GM20431 (cell line): ENCODE measurements around the gene SORBS2.

Experiments used
- in situ Hi-C: fragments of 300-500 bp; cut with MseI, MboI; formaldehyde crosslinking; loops from one replicate; pipeline ENCODE4 v1.15.0; 2020; ENCODE audit warnings: low sequenced_read_pairs; ENCODE audit not compliant: unreplicated experiment

Gene SORBS2

GRCh38 chr4:185654965-185655554 is 156.9 kb downstream of the SORBS2 start:
- in situ Hi-C loops = no loop called here

- in situ Hi-C loops = no loop called here
These were observed 157.7 kb downstream of the SORBS2 start for GRCh38 chr4:185654311-185654710.

DNA sequence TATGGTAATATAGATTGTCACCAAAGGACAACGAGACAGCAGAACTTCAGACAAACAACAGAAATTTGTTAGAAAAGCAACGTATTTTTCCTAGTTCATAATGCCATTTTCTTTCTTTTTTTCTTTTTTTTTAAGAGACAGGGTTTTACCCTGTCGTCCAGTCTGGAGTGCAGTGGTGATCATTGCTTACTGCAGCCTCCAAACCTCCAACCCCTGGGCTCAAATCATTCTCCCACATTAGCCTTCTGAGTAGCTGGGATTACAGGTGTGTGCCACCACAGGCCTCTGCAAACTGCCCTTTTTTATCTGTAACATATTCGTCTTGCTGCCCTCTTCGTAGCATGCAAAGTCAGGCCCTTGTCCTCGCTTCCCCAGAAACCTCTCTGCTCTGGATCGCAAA is 160.1 kb downstream of the SORBS2 start:
- in situ Hi-C loops = no loop called here

- in situ Hi-C loops = no loop called here
These were observed 160.8 kb downstream of the SORBS2 start for GRCh38 chr4:185651137-185651677.

GRCh38 chr4:185648631-185649030 is 163.4 kb downstream of the SORBS2 start:
- in situ Hi-C loops = loop anchor here (10.0 kb wide), 1 partner anchor 376 kb away; no protein-coding TSS in a partner anchor

- in situ Hi-C loops = loop anchor here (10.0 kb wide), 1 partner anchor 379 kb away; no protein-coding TSS in a partner anchor
These were observed 166.6 kb downstream of the SORBS2 start for GRCh38 chr4:185645403-185645802.

DNA sequence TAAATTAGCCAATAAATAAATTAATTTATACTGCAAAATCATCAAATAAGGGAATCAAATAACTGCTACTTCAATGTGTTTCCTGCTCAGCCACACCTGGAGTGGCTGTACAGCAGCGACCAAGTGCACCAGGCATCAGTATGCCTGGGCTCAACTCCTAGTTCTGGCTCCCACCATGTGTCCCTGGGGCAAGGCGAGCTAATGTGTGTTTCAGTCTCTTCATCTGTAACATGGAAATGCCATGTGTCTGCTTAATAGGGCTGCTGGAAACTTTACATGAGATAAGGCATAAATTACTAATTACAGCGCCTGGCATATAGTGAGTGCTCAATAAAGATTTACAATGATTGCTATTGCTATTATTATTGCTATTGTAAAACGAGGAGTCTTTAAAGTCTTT is 167.6 kb downstream of the SORBS2 start:
- in situ Hi-C loops = loop anchor here (10.0 kb wide), 1 partner anchor 380 kb away; no protein-coding TSS in a partner anchor

DNA sequence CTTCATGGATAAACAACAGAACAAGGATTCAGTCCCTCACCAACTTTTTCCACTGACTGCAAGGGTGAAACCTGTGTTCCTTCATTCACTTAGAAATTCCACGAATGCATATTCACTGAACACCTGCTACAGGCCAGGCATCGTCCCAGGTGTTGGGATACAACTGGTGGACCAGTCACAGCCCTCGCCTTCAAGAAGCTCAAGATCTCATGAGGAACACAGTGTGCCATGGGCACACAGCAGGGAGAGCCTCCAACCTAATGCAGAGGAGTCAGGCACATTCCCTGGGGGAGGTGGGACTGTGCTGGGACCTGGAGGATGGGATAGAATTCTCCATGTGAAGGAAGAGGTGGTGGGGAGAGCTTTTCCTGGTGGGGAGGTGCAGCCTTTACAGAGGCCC is 169.1 kb downstream of the SORBS2 start:
- in situ Hi-C loops = loop anchor here (10.0 kb wide), 1 partner anchor 382 kb away; no protein-coding TSS in a partner anchor

- in situ Hi-C loops = loop anchor here (10.0 kb wide), 1 partner anchor 384 kb away; no protein-coding TSS in a partner anchor
These were observed 171.0 kb downstream of the SORBS2 start for GRCh38 chr4:185640811-185641675.

- in situ Hi-C loops = no loop called here
These were observed 173.3 kb downstream of the SORBS2 start for GRCh38 chr4:185638548-185639301.

- in situ Hi-C loops = no loop called here
These were observed 173.9 kb downstream of the SORBS2 start for GRCh38 chr4:185638093-185638492.

- in situ Hi-C loops = no loop called here
These were observed 174.7 kb downstream of the SORBS2 start for GRCh38 chr4:185637163-185637875.

DNA sequence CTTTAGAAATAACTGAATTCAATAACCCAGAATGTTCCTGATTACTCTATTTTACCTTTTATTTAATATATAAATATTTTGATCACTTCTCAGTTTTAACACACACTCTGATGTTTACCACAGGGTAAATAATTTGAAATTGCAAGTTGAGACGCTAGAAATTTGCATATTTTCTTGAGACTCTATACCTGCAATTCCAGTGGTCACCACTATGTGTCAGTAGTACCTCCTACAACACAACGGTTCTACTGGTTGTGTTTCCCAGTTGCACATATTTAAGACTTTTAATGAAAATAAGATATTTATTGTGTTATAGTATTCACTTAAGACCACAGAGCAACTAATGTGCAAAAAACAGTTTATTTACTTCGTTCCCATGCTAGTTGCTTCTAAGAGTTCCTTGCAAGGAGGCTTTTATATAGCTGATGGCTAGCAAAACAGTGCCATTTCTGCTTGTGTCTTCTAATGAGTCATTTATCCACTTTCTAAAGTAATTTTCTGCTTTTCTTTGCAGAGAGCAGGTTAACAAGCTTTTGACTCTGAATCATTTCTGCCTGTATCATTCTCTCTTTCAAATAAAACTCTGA is 177.8 kb downstream of the SORBS2 start:
- in situ Hi-C loops = no loop called here

DNA sequence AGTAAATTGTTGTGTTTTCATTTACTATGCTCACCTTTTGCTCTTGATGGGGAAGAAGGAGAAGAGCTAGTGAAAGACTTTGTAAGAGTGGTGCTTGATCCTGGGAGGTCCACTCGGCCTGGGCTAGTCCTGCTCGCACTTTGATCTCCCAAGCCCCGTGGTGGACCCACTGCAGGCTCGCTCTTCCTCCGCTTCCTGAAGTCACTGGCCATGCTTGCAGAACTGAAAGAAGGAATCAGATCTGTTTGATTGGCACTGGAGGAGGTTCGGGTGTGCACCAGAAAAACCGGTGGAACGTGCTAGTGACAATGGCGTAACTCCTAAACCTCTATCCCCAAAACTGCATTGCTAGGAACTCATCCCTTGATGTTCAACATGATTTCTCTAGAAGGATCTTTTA is 185.2 kb downstream of the SORBS2 start:
- in situ Hi-C loops = no loop called here

DNA sequence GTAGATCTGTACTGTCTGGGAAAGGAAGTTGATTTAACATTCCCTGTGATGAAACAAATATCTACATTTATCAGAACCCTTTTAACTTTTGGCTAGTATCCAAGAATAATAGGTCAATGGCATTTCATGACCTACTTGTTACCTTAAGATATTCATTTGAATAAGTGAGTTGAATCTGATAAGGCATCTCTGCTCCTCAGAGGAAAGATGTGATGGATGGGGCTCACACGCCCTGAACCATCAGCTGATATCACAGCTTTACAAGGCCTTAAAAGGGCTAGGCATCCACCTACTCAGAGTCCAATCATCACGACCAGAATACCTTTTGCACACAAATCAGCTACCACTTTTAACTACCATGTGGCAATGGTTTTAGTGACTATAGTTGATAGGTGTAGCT is 186.5 kb downstream of the SORBS2 start:
- in situ Hi-C loops = no loop called here

- in situ Hi-C loops = no loop called here
These were observed 187.8 kb downstream of the SORBS2 start for GRCh38 chr4:185624259-185624589.

- in situ Hi-C loops = no loop called here
These were observed 188.3 kb downstream of the SORBS2 start for GRCh38 chr4:185623444-185624258.

DNA sequence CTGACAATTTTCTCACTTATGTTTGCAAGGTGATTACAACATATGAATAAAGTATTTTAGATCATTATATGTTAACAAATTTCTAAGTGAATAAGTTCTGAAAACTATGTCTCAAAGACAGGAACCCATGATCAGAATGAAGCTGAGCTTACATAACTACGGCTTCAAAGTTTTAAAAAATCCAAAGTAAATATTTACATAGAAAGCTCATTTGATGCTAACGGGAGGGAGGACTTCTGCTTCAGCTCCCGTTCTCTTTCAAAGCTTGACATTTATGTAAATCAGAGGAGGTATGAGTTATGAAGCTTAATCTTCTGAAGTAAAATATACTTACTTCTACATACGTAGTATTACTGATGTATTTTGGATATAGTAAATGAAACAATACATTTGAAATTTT is 203.8 kb downstream of the SORBS2 start:
- in situ Hi-C loops = no loop called here

- in situ Hi-C loops = no loop called here
These were observed 209.6 kb downstream of the SORBS2 start for GRCh38 chr4:185602397-185602796.
